NCI-H2196 treated with DMSO at 0.1 percent for 48 hours (cell line): Measurements from ENCODE around the gene KRT14.
"Not testable (repeated sequence)": the region's sequence is repeated elsewhere in the genome, so short reads cannot be mapped to it uniquely, and the experiment has no call there.

Experiments
- DNase-seq: peaks from one replicate; lab custom pipeline; 2025; ENCODE audit not compliant: unreplicated experiment; lab: John Stamatoyannopoulos, UW

The KRT14 gene

DNA sequence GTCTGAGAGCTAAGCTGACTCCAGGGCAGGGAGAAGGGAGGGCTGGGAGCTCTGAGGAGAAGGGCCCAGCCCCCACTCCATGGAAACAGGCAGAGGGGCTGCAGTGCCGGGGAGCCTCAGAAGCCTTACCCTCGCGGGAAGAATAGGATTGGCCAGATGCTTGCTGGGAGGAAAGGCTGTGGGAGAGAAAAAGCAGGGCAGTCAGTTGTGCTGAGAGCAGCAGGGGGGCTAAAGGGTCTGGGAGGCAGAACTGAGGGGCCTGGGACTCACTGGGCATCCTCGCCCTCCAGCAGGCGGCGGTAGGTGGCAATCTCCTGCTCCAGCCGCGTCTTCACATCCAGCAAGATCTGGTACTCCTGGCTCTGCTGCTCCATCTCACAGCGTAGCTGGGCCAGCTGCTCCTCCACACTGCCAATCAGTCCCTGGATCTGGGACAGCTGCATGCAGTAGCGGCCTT, 23.4 kb upstream of the KRT14 start:
- not testable (repeated sequence) for DNase-seq

DNA sequence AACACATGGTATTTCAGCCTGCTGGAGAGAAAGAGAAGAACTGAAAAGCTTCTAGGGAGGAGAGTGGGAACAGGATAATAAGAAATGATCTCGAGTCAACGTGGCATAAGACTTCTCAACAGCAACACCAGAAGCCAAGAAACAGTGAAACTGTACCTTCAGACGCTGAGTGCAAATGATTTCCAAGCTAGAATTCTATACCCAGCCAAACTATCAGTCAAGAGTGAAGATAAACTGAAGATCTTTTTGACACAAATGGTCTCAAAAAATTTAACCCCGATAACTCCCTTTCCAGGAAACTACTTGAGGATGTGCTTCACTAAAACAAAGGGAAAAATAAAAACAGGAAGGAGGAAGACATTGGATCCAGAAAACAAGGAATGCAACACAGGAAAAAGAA, 20.2 kb upstream of the KRT14 start:
- DNase-seq, result not testable (repeated sequence)

DNA sequence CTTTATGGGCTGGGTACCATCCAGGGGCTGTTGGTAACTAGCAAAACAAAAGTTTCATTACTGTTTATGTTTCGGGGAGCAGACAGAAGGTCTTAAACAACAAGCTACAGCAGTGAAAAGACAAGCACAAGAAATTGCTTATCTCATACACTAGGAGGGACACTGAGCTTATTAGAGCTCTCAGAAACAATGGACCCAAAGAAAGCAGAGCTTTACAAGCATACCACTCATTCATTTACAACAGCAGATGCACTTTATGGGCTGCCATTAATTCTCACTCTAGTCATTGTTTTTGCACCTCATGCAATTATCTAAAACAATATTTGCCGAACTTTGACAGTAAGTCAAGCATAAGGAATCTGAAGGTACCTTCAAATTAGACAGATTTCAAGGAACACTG, 15.8 kb upstream of the KRT14 start:
- DNase-seq, result no peak

DNA sequence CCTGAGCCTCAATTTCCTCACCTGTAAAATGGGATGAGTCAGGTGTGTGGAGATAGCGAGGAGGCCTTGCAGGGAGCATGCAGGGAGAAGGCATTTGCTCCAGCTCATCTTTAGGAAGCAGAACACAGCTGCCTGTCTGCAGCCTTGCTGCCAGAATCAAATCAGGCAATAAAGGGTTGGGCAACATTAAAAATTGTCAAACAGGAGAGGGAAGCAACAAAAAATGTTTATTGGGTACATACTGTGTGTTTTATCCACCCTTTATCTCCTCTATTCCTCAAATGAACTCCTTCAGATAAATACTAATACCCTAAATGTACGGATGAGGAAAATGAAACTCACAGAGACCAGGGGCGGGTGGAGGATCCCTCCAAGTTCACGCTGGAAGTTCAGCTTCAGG, 13.6 kb upstream of the KRT14 start:
- no peak for DNase-seq

DNA sequence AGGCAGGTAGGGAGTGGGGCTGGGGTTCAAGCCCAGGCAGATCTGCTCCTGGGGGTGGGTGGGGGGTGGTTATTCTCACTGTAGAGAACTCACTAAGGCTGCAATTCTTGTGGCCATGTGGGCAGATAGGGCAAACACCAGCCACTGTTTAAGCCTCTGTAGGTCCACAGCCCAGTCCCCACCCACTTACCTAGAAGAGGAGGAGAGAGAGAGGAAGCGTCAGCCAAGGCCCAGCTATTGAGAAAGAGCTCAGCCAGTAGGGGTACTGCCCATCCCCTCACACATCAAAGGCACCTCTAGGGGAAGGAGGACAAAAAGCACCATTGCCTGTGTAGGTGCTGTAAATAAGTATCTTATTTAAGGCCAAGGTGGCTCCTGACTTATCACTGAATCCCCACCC, 13.0 kb upstream of the KRT14 start:
- no peak for DNase-seq

DNA sequence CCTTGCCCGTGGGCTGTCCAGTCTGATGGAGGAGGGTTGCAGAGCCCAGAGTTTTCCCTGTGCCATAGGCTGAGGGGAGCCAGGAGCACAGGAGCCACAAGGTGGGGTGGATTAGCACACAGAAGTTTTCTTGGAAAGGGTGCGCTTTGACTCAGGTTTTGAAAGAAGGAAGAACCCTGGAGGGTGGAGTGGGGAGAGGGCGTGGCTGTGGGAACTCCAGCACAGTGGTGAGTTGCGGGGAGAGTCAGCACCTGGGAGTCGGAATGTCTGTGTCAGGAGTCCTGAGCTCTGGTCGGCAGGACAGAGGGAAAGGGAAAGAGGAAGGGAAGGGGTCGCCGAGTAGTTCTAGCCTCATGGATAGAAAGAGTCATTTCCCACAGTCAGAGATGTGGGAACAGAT, 8.9 kb upstream of the KRT14 start:
- DNase-seq, result no peak

DNA sequence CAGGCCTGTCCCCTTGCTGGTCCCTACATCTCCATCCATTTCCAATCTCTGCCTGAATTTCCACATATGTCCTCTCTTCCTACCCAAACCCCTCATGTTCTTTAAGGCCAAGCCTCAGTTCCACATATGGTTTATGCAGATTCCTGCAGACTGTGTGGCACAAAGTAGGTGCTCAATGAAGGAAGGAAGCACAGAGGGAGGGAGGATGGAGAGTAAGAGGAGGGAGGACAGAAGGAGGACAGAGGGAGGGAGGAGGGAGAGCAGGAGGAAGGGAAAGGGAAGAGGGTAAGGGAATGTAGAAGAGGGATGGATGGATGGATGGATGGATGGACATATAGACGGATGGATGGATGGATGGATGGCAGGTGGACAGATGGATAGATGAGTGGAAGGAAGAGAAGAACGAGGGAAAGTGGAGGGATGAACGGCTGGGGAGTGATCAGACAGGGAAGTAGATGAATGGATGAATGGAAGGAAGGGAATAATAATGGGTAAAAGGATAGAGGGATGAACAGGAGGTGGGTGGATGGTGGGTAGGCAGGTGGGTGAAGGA, 7.7 kb upstream of the KRT14 start:
- no peak for DNase-seq

DNA sequence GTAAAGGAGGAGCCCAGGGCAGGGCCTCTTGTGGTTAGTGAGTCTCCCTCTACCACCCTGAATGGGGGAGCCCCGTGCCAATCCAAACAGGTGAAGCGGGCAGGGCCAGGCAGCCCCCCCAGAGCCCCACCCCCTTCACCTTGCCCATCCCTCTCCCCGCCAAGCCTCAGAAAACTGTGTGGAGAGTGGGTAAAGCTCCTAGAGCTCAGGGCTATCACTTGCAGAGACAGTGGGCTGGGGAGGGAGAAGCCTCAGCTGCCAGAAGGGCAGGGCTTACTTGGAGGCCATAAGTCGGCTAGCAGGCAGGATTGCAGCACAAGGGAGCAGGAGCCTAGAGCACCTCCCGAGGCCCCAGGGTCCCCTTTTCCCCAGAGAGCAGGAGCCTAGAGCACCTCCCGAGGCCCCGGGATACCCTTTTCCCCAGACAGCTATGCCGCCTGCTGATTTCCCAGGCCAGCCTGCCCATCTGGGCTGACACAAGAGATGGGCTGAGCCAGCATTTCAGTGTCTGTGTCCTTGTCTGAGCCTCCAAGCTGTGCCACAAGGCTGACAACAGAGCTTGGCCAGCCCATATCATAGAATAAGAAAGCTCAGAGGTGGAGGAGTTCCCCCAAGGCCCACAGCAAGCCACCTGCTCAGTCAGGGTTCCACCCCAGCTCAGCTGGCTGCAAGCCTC, 6.7 kb upstream of the KRT14 start:
- DNase-seq, result no peak

DNA sequence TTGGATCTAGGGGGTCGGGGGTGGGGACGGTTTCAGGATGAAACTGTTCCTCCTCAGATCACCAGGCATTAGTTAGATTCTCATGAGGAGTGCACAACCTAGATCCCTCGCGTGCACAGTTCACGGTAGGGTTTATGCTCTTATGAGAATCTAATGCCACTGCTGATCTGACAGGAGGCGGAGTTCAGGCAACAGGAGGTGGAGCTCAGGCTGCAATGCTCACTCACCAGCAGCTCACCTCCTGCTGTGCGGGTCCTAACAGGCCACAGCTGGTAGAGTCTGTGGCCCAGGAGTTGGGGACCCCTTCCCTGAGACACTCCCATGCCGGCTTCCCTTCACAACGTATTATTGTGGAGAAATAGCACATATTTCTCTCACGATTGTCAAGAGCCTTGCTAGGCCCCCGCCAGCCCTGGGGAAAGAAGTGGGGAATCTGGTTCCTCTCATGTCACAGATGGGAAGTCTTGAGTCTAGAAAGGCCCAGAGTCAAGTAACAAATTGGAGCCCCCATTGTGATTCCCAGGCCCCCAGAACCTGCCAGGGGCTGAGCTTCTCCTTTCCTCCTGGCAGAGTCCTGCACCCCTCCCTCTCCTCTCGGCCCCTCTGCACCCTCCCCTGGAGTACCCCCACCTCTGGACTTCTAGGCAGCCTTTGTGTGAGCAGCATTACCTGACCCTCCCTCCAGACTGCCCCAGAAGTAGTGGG, 6.1 kb upstream of the KRT14 start:
- no peak for DNase-seq

DNA sequence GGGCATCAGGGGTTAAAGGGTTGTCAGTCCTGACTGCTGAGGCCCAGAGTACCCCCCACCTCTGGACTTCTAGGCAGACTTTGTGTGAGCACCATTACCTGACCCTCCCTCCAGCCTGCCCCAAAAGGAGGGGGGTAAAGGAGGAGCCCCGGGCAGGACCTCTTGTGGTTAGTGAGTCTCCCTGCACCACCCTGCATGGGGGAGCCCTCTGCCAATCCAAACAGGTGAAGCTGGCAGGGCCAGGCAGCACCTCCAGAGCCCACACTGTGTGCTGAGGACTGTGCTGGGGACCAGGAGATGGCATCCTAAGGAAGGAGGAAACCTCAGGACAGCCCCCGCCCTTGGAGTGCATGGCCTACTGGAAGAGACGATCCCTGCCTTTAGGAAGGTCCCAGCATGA, 2.6 kb upstream of the KRT14 start:
- DNase-seq, result no peak

DNA sequence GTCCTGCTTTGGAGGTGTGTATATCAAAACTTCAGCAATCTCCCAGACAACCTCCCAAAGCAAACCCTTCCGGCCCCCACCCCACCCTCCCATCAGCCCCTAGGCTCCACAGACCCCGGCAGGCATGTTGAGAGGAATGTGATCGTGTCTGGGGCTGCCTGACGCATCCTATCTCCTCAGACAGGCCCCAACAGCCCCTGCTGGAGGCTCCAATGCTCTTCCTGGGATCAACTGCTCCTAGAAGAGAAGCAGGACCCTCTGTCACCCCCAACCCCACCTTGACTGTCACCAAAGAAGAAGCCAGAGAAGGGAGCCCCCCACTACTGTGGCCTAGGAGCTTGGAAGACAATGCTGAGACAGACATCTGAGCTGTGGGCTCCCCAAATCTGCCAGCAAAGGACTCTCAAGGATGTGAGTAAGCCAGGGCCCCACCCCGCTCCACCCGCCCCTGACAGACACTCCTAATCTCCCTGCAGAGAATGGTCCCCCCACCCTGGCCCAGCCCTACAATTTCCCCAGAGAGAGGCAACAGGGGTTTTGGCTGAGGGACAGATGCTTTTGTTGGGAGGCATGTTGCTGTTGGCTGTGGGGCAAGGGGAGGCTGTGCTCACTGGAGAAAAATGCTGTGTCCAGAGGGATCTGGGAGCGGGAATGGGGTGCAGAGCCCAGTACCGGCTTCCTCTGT, 1.6 kb upstream of the KRT14 start:
- no peak for DNase-seq

DNA sequence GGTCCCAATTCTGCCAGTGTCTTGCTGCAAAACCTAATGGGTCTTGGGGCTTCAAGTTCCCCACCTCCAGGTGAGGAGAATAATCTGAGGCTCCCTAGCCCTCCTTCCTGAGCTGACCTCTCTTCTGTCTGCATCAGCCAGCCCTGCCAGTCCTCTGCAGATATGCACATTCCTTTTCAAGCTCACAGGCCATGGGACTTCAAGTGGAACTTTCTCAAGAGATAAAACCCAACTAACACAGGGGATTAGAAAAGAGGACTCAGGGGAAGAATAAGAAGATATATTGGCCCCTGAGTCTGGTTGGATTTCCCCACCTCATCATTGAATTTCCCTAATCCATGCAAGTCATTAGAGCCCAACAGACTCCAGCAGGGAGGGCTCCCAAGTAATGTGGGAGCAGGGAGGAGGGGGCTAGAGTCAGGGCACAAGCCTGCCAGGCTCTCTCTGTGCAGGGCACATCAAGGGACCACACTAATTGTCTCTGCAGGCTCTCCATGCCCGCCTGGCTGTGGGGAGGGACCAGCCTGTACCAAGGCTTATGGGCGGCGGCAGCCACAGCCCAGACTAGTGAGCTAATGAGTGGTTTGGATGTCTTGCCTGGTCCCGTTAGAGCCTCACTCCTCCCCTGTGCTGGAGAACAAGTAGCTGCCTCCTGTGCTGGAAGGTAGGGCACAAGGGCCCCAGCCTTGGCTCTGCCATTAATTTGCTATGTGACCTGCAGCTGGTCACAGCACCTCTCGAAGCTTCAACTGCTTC, 1.2 kb downstream of the KRT14 start:
- no peak for DNase-seq

DNA sequence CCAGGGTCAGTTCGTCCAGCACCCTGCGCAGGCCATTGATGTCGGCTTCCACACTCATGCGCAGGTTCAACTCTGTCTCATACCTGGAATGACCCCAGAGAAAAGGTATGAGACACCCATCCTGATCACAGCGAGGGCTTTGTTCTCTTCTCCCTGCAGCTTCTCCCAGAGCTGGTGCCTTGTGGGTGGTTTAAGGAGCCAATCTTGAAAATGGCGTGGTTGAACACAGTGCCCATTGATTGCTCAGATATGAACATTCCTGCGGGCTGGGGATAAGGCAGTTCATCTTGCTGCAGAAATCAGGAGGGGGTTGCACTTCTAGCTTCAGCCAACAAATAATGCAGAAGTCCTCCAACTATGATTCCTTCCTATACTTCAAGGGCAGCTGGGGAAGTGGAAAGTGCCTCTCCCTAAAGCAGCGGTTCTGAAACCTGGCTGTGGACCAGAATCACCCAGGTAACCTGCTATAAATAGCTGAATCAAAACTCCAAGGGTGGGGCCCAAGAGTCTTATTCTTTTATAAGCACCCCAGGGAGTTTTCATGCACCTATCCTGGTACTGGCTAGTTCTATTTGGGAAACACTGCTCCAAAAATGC, 2.3 kb downstream of the KRT14 start:
- not testable (repeated sequence) for DNase-seq

DNA sequence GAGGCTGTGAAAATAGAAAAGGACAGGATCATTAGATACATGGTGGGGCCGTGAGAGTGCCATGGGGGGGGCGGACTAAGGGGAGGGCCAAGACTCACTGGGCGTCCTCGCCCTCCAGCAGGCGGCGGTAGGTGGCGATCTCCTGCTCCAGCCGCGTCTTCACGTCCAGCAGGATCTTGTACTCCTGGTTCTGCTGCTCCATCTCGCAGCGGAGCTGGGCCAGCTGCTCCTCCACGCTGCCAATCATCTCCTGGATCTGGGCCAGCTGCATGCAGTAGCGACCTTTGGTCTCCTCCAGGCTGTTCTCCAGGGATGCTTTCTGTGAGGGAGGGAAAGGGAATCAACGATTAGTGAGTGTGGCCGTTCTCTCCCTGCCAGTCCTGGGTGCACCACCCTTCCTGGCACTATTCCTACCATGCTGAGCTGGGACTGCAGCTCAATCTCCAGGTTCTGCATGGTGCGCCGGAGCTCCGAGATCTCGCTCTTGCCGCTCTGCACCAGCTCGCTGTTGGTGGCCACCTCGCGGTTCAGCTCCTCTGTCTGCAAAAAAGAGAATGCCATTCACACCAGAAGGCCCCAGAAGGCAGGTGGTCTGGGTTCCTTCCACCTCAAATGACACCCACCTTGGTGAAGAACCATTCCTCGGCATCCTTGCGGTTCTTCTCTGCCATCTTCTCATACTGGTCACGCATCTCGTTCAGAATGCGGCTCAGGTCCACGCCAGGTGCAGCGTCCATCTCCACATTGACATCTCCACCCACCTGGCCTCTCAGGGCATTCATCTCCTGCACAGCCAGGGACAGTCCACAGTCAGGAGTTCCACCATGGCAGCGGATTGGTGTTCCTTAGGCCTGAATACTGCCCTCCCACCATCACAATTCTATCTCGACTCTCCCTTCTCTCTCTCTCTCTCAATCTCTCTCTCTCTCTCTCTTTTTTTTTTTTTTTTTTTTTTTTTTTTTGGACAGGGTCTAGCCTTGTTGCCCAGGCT, 3.3 kb downstream of the KRT14 start:
- DNase-seq, result no peak

DNA sequence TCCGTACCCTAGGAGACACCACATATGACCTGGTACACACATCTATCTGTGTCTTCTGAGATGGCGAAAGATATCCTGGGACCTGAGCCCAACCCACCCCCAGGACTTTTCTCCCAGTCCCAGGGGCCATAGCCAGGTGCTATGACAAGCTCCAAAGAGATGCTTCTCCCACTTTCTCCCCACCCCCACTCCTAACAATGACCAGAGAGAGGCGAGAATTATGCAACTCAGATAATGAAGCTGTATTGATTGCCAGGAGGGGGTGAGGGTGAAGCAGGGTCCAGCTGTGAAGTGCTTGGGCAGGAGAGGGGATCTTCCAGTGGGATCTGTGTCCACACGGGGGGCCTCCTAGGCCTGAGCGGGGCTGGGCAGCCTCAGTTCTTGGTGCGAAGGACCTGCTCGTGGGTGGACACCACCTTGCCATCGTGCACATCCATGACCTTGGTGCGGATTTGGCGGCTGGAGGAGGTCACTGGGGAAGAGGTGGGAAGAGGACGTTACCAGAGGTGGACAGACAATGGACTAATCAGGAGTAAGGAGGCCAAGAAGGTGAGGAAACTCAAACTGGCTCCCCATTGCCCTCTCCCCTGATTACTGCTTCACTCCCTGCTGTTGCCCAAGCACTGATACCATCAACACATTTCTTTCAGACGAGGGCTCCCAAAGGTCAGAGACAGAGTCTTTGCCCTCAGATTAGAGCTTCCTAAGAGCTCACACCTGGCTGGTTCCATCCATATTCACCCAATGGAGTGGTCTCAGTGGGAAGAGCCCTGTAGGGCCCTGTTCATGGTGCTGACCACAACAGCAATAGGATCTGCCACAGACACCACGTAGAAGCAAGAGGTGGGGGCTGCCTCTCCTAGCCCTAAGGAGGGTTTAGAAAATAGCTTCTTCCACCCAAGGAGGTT, 4.4 kb downstream of the KRT14 start:
- not testable (repeated sequence) for DNase-seq

DNA sequence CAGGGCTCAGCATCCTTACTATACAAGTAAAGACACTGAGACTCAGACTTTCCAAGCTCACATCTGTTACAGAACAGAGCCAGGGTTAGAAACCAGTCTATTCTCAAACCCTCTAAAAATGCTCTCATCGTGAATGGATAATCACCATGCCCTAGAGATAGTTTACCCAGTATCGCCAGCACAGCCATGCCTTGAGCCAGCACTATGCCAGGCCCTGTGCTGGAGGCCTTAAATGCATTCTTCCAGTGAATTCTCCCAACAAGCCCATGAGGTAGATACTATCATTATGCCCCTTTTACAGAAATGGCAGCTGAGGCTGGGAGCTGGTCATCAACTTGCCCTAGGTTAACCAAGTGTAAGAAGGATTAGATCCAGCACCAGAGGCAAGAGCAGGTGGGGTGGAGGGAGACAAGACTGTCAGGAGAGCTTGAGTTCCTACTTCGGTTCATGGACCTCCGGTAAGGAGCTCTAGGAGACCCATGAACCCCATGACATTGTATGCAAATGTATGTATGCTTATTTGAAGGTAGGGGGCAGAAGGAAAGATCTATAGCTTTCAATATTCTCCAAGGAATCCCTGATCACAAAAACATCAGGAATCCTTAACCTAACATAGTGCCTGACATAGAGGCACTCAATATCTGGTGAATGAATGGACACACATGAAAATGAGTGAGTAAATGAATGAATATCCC, 5.2 kb downstream of the KRT14 start:
- DNase-seq, result no peak

DNA sequence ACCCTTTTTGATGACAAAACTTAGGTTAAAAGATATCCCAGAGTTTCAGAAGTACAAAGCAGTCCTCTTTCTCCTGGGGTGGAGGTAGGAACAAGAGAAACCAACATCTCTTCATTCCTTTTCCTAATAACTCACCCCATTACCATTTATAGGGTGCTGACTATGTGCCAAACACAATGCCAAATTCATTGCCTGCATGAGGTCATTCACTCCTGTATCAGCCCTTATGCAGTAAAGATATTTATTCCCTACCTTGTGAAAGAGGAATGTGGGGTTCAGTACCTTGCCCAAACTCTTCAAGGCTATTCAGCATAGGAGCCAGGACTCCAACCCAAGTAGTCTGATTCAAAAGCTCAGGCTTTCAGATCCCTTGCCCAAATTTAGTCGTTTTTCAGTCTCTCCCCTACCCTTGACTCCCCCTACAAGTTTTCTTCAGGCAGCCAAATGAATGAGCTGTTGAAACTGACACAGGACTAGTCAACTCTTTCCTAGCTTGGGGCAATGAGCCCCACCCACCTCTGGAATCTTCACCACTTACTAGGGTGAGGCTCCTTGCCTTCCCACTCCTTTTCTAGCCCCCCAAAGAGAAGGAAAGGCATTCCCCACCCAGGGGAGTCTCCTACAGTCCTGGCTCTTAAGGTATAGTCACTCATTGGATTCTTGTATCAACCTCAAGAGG, 5.9 kb downstream of the KRT14 start:
- DNase-seq, result no peak

DNA sequence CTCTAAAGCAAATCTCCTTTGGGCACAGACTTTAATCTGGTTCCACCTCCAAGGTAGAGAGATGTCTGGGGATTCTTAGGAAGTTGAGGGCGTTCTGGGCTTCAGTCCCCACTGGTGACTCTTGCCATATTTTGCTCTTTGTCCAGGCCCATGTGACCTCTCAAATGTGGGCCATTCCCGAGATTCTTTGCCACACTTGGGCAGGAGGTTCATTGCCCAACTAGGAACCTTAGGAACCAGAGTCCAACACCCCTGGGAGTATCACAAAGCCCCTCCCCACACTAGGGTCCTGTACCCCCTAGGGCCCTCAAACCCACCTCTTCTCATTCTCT, 6.5 kb downstream of the KRT14 start:
- DNase-seq, result no peak
